Stimulated activated CD4-positive, alpha-beta T cell treated with anti-CD3 and anti-CD28 coated beads, Interleukin-2, amount 100 ng/mL, for 48 hours (primary cell): Measurements from ENCODE around the gene MRTFA.
"Not testable (repeated sequence)": the region's sequence is repeated elsewhere in the genome, so short reads cannot be mapped to it uniquely, and the experiment has no call there.

Experiments
- DNase-seq, 2 donors: peaks; one replicate each; pipeline ENCODE4 v3.0.0-alpha.2; 2020

The MRTFA gene

GRCh38 chr22:40406063-40406890 is 230.2 kb downstream of the MRTFA start:
- no peak for DNase-seq

GRCh38 chr22:40405178-40406062 is 231.1 kb downstream of the MRTFA start:
- no peak for DNase-seq

GRCh38 chr22:40404251-40405177 is 232.0 kb downstream of the MRTFA start:
- DNase-seq = no peak

GRCh38 chr22:40403651-40404050 is 232.9 kb downstream of the MRTFA start:
- DNase-seq = no peak

- DNase-seq = no peak
Observed at GRCh38 chr22:40403141-40403540, 233.4 kb downstream of the MRTFA start.

- DNase-seq = no peak
Observed at GRCh38 chr22:40401981-40402406, 234.5 kb downstream of the MRTFA start.

- peak; percentile 34 to 47 for DNase-seq
Observed at GRCh38 chr22:40401532-40401931, 235.0 kb downstream of the MRTFA start.

GRCh38 chr22:40400159-40400558 is 236.4 kb downstream of the MRTFA start:
- DNase-seq = peak in 1 of 2 donors; percentile 24

GRCh38 chr22:40399621-40400020 is 236.9 kb downstream of the MRTFA start:
- no peak for DNase-seq

- no peak for DNase-seq
Observed at GRCh38 chr22:40397396-40397795, 239.1 kb downstream of the MRTFA start.

GRCh38 chr22:40396882-40397281 is 239.6 kb downstream of the MRTFA start:
- no peak for DNase-seq

- no peak for DNase-seq
Observed at GRCh38 chr22:40395607-40396006, 240.9 kb downstream of the MRTFA start.

GRCh38 chr22:40394607-40395006 is 241.9 kb downstream of the MRTFA start:
- DNase-seq = no peak

GRCh38 chr22:40392618-40393017 is 243.9 kb downstream of the MRTFA start:
- no peak for DNase-seq

- no peak for DNase-seq
Observed at GRCh38 chr22:40391417-40391816, 245.1 kb downstream of the MRTFA start.

GRCh38 chr22:40388231-40388630 is 248.3 kb downstream of the MRTFA start:
- no peak for DNase-seq

- DNase-seq = no peak
Observed at GRCh38 chr22:40387746-40388145, 248.8 kb downstream of the MRTFA start.

GRCh38 chr22:40385036-40385782 is 251.3 kb downstream of the MRTFA start:
- DNase-seq = no peak

- DNase-seq = no peak
Observed at GRCh38 chr22:40383905-40384304, 252.6 kb downstream of the MRTFA start.

GRCh38 chr22:40381461-40381860 is 255.1 kb downstream of the MRTFA start:
- DNase-seq = no peak

- not testable (repeated sequence) for DNase-seq
Observed at GRCh38 chr22:40378448-40378847, 258.1 kb downstream of the MRTFA start.

- DNase-seq = no peak
Observed at GRCh38 chr22:40377931-40378330, 258.6 kb downstream of the MRTFA start.
